Stimulated activated CD8-positive, alpha-beta memory T cell treated with anti-CD3 and anti-CD28 coated beads, Interleukin-15, amount 100 ng/mL, for 24 hours (primary cell): ENCODE measurements around the gene PRRT1B.
"Not testable (repeated sequence)": the region's sequence is repeated elsewhere in the genome, so short reads cannot be mapped to it uniquely, and the experiment has no call there.

Source experiments
- DNase-seq: peaks from one replicate; pipeline ENCODE4 v3.0.0-alpha.2; 2020; ENCODE audit warnings: low read depth

PRRT1B gene

GRCh38 chr9:131545003-131545785 lies at the start of gene PRRT1B:
TSS of gene PRRT1B (plus strand) at chr9:131545523. CDS start at chr9:131545616, 93 bp downstream.
- no peak for DNase-seq

GRCh38 chr9:131495785-131496184 lies 49.5 kb upstream of the PRRT1B start:
- no peak for DNase-seq

- DNase-seq: no peak
These were observed 48.4 kb upstream of the PRRT1B start for GRCh38 chr9:131496844-131497405.

GRCh38 chr9:131499254-131499767 lies 46.0 kb upstream of the PRRT1B start:
- DNase-seq: no peak

GRCh38 chr9:131500377-131500776 lies 44.9 kb upstream of the PRRT1B start:
- DNase-seq: no peak

- no peak for DNase-seq
These were observed 44.3 kb upstream of the PRRT1B start for GRCh38 chr9:131500939-131501541.

GRCh38 chr9:131502781-131503625 lies 42.3 kb upstream of the PRRT1B start, which contains the start of gene POMT1:
TSS of gene POMT1 (plus strand) at chr9:131502918. CDS start at chr9:131504219, 1,301 bp downstream.
- peak; percentile 74 for DNase-seq

- peak; percentile 17 for DNase-seq
These were observed 41.5 kb upstream of the PRRT1B start for GRCh38 chr9:131503626-131504465.

- DNase-seq: no peak
These were observed 40.3 kb upstream of the PRRT1B start for GRCh38 chr9:131505012-131505411.

GRCh38 chr9:131511416-131511815 lies 33.9 kb upstream of the PRRT1B start:
- DNase-seq: no peak

- no peak for DNase-seq
These were observed 33.4 kb upstream of the PRRT1B start for GRCh38 chr9:131511880-131512279.

GRCh38 chr9:131513177-131513576 lies 32.1 kb upstream of the PRRT1B start:
- DNase-seq: no peak

GRCh38 chr9:131515559-131516031 lies 29.7 kb upstream of the PRRT1B start:
- DNase-seq: not testable (repeated sequence)

- DNase-seq: no peak
These were observed 29.2 kb upstream of the PRRT1B start for GRCh38 chr9:131516100-131516499.

GRCh38 chr9:131516930-131517329 lies 28.4 kb upstream of the PRRT1B start:
- DNase-seq: no peak

GRCh38 chr9:131517761-131518190 lies 27.5 kb upstream of the PRRT1B start:
- no peak for DNase-seq

- DNase-seq: no peak
These were observed 26.8 kb upstream of the PRRT1B start for GRCh38 chr9:131518553-131518952.

GRCh38 chr9:131520503-131520902 lies 24.8 kb upstream of the PRRT1B start:
- no peak for DNase-seq

- no peak for DNase-seq
These were observed 24.1 kb upstream of the PRRT1B start for GRCh38 chr9:131521203-131521602.

- no peak for DNase-seq
These were observed 23.5 kb upstream of the PRRT1B start for GRCh38 chr9:131521822-131522221.
